ENCODE data around the gene ARMC7.
"Not testable (repeated sequence)": the region's sequence is repeated elsewhere in the genome, so short reads cannot be mapped to it uniquely, and the experiment has no call there.

ARMC7 gene

GRCh38 chr17:75130632-75131277 lies 21.0 kb downstream of the ARMC7 start:
- peak; percentile 41 for DNase-seq

- no peak for DNase-seq
Measured at GRCh38 chr17:75131278-75132017, 21.7 kb downstream of the ARMC7 start, which contains the start of gene NT5C. TSS of gene NT5C (minus strand) at chr17:75131742. CDS start at chr17:75131707, 35 bp downstream.

- not testable (repeated sequence) for DNase-seq
Measured at GRCh38 chr17:75132018-75133000, 22.5 kb downstream of the ARMC7 start.

- no peak for DNase-seq
Measured at GRCh38 chr17:75133001-75133400, 23.2 kb downstream of the ARMC7 start.

- not testable (repeated sequence) for DNase-seq
Measured at GRCh38 chr17:75133607-75134347, 24.0 kb downstream of the ARMC7 start.

- DNase-seq = no peak
Measured at GRCh38 chr17:75135452-75135851, 25.7 kb downstream of the ARMC7 start.

- no peak for DNase-seq
Measured at GRCh38 chr17:75135946-75136345, 26.2 kb downstream of the ARMC7 start.

GRCh38 chr17:75137762-75138161 lies 28.0 kb downstream of the ARMC7 start:
- not testable (repeated sequence) for DNase-seq

- DNase-seq = no peak
Measured at GRCh38 chr17:75138519-75138918, 28.8 kb downstream of the ARMC7 start.

- no peak for DNase-seq
Measured at GRCh38 chr17:75142236-75142971, 32.6 kb downstream of the ARMC7 start.

GRCh38 chr17:75144816-75145512 lies 35.2 kb downstream of the ARMC7 start:
- DNase-seq = no peak

GRCh38 chr17:75146592-75146991 lies 36.8 kb downstream of the ARMC7 start:
- no peak for DNase-seq

- DNase-seq = no peak
Measured at GRCh38 chr17:75147878-75148546, 38.2 kb downstream of the ARMC7 start.

GRCh38 chr17:75151930-75152329 lies 42.2 kb downstream of the ARMC7 start:
- DNase-seq = no peak

- no peak for DNase-seq
Measured at GRCh38 chr17:75152523-75152921, 42.8 kb downstream of the ARMC7 start.

GRCh38 chr17:75152922-75153779 lies 43.4 kb downstream of the ARMC7 start:
- DNase-seq = no peak

GRCh38 chr17:75153780-75154194 lies 44.0 kb downstream of the ARMC7 start:
- DNase-seq = no peak

- peak; percentile 95 for DNase-seq
Measured at GRCh38 chr17:75154195-75155106, 44.7 kb downstream of the ARMC7 start, which contains the start of gene JPT1. TSS of gene JPT1 (minus strand) at chr17:75154512. CDS start at chr17:75154397, 115 bp downstream.
